ENCODE results near the gene CMTM5.
"Not testable (repeated sequence)": the region's sequence is repeated elsewhere in the genome, so short reads cannot be mapped to it uniquely, and the experiment has no call there.

The CMTM5 gene

DNA sequence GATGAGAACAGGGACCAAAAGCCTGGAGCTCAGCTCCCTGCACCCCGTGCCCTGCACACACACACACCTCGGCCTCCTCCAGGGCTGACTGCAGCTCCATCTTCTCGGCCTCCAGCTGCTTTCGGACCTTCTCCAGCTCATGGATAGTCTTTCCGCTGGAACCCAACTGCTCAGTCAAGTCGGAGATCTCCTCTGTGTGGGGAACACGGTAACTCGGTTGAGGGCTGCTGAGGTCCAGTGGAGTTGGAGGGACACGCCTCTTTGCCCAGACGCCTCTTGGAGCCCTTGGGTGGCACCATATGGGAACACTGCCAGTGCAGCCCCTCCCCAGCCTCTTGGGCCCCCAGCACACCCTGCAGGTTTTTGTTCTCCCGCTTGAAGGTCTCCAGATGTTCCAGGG is 40.0 kb downstream of the CMTM5 start:
- DNase-seq, result no peak

DNA sequence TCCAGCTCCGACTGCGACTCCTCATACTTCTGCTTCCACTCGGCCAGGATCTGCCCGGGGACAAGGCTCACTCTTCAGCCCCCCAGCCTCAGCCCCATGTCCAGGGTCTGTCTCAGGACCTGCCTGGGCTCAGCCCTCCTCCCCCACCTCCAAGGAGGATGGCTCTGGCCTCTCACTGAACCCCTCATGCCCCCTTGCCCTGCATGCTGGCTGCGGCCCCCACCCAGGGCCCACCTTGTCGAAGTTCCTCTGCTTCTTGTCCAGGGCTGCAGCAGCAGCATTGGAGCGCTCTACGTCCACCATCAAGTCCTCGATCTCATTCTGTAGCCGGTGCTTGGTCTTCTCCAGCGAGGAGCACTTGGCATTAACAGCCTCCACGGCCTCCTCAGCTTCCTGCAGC is 40.4 kb downstream of the CMTM5 start:
- DNase-seq, result not testable (repeated sequence)

DNA sequence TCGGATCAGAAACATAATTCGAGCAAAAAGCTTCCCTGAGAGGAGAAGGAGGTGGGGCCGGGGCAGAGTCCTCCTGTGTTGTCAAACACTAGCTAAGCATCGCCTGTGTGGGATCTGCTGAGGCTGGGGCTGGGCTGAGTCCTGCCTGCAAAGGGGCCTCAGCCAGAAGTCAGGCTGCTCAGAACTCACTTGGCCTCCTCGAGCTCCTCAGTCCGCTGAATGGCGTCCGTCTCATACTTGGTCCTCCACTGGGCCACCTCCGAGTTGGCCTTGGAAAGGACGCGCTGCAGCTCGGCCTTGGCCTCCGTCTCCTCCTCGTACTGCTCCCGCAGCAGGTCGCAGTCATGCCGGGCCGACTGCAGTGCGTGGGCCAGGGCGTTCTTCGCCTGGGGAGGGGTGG is 41.2 kb downstream of the CMTM5 start:
- DNase-seq, result no peak

DNA sequence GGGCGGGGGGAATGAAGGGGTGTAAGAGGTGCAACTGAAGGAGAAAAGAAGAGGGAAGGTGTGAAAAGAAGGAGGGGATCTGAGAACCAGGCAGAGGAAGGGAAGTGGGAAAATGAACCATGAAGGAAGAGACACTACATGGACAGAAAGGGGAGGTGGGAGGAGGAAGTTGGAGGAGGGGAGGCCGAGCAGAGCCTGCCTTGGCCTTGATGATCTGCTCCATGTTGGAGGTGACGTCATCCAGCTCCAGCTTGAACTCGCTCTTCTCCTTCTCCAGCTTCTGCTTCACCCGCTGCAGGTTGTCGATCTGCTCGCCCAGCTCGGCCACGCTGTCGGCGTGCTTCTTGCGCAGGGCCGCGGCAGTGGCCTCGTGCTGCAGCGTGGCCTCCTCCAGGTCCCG is 42.8 kb downstream of the CMTM5 start:
- DNase-seq, result not testable (repeated sequence)

DNA sequence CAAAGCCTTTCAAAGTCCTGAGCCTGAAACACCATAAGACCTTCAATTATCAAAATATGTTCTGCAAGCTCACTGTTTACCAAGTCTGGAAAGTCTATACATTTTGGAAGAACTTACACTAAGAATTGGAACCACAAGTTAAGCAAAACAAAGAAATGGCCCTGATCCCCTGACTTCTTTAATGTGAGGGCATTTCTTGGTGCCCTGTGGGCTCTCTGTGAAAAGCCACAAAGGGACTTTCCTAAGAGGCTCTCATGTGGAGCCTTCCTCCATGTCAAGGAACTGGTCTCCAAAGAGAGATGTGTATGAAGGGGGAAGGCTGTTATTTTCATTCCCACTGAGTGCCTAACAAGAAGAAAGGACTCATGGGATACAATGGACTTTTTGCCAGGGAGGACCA is 44.7 kb downstream of the CMTM5 start:
- no peak for DNase-seq

DNA sequence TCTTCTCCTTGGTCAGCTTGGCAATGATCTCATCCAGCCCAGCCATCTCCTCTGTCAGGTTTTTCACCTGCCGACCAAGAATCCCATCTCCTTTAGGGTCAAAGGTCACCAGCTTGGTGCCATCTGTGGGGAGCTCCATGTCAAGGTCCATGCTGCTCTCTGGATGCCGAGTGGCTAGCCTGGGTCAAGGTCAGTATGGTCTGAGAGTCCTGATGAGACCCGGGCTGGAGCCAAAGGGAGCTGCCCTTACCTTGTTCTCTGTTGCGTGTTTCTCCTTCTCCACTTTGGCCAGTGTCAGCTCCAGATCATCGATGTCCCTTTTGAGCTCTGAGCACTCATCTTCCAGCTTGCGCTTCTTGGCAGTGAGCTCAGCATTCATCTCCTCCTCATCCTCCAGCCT is 46.8 kb downstream of the CMTM5 start:
- DNase-seq, result no peak

DNA sequence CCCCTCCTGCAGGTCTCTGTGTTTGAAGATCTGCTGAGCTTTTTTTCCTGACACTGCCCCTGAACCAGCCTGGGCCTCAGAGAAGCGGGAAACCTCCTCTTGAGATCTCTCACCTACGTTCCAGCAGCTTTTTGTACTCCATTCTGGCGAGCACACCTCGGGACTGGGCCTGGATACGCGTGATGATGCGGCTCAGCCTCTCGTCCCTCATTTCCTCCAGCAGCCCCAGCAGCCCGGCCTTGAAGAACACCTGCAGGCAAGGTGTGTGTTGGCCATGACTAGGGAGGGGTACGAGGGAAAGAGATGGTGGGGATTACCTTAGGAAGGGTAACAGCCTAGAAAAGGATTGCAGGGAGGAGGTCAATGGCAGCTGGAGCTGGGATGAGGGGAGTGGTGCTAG is 48.3 kb downstream of the CMTM5 start:
- DNase-seq, result no peak

DNA sequence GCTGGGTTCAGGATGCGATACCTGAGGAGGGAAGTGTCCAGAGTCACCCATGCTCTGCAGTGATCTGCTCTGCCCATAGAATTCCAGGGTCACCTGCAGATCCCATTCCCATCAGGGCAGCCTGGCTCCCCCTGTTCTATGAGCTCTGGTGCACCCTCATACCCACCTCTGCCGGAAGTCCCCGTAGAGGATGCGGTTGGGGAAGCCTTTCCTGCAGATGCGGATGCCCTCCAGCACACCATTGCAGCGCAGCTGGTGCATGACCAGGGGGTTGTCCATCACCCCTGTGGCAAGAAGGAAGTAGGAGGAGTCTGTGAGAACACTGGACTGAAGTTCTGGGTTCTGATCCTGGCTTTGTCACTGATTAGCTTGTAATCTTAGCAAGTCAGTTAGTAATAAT is 49.0 kb downstream of the CMTM5 start:
- DNase-seq, result not testable (repeated sequence)

DNA sequence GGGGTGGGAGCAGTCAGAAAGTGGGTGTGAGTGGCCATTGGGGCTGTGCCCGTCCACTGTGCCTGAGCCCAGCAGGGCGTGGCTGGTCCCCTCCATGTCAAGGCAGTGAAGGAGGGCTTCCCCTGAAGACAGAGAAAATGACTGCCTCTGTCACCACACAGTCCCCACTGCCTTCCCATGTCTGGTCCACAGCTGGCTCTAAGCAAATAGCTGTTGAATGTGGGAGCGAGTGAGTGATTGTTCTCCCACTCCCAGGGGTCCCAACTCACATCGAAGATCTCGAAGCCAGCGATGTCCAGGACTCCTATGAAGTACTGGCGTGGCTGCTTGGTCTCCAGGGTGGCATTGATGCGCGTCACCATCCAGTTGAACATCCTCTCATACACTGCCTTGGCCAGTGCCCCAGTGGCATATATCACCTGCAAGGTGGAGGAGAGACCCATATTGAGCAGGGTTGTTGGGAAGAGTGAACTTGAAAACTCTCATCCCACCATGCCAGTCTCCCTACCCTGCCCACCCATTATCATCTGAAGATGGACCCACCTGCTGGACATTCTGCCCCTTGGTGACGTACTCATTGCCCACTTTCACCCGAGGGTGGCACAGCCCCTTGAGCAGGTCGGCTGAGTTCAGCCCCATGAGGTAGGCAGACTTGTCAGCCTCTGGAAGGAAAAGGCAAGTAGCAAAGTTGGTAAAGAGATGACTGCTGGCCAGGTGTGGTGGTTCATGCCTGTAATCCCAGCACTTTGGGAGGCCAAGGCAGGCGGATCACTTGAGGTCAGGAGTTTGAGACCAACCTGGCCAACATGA is 52.0 kb downstream of the CMTM5 start:
- no peak for DNase-seq
